ENCODE measurements around the gene QRICH2.

The QRICH2 gene

GRCh38 chr17:76255801-76256429, 52.2 kb downstream of the QRICH2 start:
- TF ChIP-seq, protein P1, sequence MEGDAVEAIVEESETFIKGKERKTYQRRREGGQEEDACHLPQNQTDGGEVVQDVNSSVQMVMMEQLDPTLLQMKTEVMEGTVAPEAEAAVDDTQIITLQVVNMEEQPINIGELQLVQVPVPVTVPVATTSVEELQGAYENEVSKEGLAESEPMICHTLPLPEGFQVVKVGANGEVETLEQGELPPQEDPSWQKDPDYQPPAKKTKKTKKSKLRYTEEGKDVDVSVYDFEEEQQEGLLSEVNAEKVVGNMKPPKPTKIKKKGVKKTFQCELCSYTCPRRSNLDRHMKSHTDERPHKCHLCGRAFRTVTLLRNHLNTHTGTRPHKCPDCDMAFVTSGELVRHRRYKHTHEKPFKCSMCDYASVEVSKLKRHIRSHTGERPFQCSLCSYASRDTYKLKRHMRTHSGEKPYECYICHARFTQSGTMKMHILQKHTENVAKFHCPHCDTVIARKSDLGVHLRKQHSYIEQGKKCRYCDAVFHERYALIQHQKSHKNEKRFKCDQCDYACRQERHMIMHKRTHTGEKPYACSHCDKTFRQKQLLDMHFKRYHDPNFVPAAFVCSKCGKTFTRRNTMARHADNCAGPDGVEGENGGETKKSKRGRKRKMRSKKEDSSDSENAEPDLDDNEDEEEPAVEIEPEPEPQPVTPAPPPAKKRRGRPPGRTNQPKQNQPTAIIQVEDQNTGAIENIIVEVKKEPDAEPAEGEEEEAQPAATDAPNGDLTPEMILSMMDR (IDR thresholded peaks at IDR 0.05), result no peak

DNA sequence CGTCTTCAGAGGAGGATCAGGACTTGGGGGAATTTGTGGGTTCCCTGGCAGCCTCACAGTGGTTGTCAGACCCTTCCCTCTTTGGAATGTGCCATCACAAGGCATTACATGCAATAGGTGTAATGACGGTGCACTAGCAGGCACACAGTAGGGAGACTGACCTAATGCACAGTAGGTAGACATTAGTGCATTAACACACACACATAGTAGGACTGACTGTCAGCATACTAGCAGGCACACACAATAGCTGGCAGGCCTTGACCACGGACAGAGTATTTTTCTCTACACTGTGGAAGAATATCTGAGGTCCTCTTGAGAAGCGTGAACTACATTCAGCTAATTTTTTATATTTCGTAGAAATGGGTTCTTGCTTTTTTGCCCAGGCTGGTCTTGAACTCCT, 53.8 kb downstream of the QRICH2 start:
- TF ChIP-seq, protein P1 (IDR thresholded peaks at IDR 0.05), result no peak

DNA sequence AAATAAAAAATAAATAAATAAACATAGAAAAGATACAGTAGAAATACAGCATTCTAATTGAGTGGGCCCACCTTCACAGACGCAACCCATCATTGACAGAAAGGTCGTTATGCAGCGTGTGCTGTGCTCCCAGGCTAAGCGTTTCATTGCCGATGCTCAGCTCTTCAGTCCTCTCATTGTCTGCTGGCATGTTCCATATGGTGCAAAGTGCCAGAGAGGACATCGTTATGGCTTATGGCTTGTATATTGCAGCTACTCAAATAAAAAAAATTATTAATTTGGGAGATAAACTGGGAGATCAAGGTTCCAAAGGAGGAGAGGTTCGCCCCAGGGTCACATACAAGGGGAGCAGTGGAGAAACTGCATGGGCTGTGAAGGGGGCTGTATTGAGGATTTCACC, 54.2 kb downstream of the QRICH2 start:
- TF ChIP-seq, protein P1 (IDR thresholded peaks at IDR 0.05), result no peak

GRCh38 chr17:76252040-76252954, 55.8 kb downstream of the QRICH2 start:
- TF ChIP-seq, protein P1 (IDR thresholded peaks at IDR 0.05), result no peak

- TF ChIP-seq, protein P1 (IDR thresholded peaks at IDR 0.05), result no peak
Measured at GRCh38 chr17:76251478-76252039, 56.5 kb downstream of the QRICH2 start.

DNA sequence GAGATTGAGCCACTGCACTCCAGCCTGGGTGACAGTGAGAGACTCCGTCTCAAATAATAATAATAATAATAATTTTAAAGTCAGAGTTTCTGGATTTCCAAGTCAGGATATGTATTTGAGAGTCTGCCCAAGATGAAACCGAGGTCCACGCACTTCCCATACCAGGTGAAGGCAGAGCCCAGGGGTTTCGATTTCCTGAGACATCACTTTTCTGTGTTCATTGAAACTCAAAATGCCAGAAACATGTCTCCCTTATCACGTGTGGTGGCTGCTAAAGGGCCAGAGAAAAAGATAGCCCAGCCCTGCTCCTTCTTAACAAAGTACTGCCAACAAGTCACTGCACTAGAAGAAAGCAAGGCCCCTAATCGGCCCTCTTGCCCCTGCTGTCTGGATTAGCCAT, 57.9 kb downstream of the QRICH2 start:
- TF ChIP-seq, protein P1 (IDR thresholded peaks at IDR 0.05), result no peak

- TF ChIP-seq, protein P1 (IDR thresholded peaks at IDR 0.05), result no peak
Measured at GRCh38 chr17:76248013-76248782, 59.9 kb downstream of the QRICH2 start.

Measured in LNCAP (cell line).